NCI-H774 (cell line): Measurements from ENCODE around the gene PDCD7.
"Not testable (repeated sequence)": the region's sequence is repeated elsewhere in the genome, so short reads cannot be mapped to it uniquely, and the experiment has no call there.

ENCODE experiments used
- DNase-seq: peaks from one replicate; lab custom pipeline; 2025; lab: John Stamatoyannopoulos, UW

Gene PDCD7

GRCh38 chr15:65074946-65075345 is 58.7 kb downstream of the PDCD7 start:
- not testable (repeated sequence) for DNase-seq

DNA sequence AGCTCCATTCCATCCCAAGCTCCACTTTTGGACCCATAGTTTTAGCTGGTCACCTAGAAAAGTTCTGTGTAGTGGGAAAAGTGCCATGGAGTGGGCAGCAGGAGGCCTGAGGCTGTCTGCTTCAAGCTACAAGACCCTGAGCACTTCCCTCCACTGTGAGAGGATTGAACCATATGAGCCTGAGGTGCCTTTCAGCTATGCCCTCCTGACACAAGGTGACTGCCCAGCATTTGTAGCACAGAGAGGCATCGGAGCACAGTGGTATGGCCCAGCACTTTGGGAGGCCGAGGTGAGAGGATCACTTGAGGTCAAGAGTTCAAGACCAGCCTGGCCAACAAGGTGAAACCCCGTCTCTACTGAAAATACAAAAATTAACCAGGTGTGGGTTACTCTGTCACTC is 61.0 kb downstream of the PDCD7 start:
- DNase-seq: no peak

DNA sequence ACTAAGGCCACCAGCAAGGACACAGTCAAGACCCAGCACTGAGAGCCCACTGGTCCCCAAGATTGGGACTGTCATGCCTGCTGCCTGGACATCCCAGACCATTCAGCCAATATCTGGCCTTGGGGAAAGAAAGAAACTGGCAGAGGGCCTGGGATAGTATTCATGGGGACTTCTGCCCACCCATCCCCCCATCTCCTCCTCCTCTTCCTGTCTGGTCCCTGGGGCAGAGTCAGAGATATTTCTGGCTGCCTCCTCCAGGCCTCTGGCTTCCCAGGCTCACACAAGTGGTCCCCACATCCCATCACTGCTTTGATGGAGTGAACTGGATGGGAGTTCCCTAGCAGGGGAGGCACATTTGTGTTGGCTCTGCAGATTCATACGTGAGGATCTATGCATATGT is 61.6 kb downstream of the PDCD7 start:
- DNase-seq: no peak

DNA sequence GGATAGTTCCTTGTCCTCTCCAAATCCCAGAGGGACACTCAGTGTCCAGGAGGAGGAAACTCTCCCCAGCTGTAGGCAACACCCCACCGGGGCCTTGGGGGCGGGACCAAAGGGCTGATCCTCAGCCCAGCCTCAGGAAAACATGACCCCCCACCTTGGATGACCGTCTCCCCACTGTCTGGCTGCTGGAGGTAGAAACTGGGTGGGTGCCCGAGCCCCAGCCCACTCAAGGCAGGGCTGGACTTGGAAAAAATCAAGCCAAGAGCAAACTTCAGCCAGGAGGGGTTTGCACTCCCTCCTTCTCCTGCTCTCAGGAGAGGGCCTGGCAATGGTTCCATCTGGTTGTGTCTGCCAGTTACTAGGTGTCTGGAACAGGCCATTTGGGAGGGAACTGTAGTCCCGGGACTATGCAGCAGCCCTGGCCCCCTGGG is 62.2 kb downstream of the PDCD7 start:
- no peak for DNase-seq

GRCh38 chr15:65069779-65070546 is 63.6 kb downstream of the PDCD7 start:
- DNase-seq: no peak

DNA sequence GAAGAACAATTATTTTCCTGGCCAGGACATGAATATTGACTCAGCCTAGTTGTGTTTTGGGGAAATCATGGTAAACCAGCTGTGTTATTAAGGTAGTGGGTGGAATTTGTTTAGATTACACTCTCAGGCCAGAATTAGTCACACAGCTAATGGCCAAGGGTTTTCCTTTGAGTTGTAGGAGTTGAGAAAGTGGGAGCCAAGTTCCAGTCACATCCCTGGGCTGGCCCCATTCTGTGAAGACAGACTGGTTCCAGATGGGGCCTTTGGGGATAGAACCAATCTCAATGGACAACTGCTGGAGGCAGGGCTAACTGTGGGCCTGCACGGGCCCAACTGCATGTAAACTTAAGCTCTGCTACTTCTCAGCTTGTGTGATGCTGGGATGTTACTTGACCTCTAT is 64.4 kb downstream of the PDCD7 start:
- DNase-seq: no peak

DNA sequence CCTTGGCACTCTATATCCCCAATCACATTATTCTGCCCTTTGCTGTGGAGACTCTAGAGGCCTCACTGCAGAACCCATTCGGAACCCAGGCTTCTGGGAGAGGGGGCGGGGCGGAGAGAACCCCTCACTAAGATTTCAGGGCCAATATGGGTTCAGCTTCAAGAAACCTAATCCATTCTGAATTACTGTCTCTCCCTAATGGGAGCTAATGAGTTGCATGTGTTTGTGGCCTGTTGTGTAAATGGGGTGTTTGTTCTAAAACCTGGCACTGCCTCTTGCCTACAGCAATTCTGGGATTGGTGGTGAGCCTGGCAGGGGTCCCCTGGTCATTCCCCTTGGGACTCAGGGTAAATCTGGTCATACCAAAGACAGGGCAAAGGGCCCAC is 65.2 kb downstream of the PDCD7 start:
- no peak for DNase-seq

- no peak for DNase-seq
Observed at GRCh38 chr15:65067645-65068402, 65.8 kb downstream of the PDCD7 start, which contains the start of gene RASL12. TSS of gene RASL12 (minus strand) at chr15:65067991. CDS start at chr15:65067835, 156 bp downstream.
